ENCODE results near the gene POU6F2. TPM values are rescaled to one million over a fixed set of nuclear protein-coding genes. Genes with fewer than 3 reads are reported as not detected.

The POU6F2 gene
- 0.44 TPM for total RNA-seq
- long read RNA-seq, partial matches to known transcripts, result 0 of 2 reads
- long read RNA-seq, other reads (novel, unspliced or antisense), result 2 of 2 reads

DNA sequence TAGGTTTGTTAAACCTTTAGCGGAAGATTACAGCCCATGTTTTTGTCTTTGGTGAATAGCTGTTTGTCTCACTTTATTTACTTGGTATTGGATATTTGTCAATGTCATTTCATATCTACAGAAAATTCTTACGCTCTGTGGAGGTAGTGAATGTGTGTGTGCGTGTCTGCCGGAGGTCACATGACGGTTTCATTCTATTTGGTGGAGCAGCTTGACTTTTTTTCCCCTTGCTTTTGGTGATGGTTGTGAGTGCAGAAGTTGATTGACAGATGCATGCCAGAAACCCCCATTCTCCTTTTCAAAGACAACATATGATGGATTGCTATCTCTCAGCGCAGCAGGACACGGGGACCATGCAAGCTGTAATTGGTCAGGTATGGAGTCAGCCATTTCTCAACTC lies at the start of gene POU6F2:
POU6F2 (plus strand) TSS at position 225 of the 400 bp plus-strand sequence; CDS start at position 270, 45 bp downstream.
- Histone ChIP-seq H3K27me3 (ENCODE audit: low read depth) (peaks cover 93% of the 10 kb centered on the region), H3K4me3 (no peak within 1 kb of the TSS), H3K36me3 (no peaks in the 10 kb centered on the region), H3K9me3 (replicated peaks) (no peaks in the 10 kb centered on the region), H3K4me1 (peaks cover 5% of the 10 kb centered on the region), H3K27ac (replicated peaks) (no peak within 1 kb of the TSS)
- TF ChIP-seq, protein P1, sequence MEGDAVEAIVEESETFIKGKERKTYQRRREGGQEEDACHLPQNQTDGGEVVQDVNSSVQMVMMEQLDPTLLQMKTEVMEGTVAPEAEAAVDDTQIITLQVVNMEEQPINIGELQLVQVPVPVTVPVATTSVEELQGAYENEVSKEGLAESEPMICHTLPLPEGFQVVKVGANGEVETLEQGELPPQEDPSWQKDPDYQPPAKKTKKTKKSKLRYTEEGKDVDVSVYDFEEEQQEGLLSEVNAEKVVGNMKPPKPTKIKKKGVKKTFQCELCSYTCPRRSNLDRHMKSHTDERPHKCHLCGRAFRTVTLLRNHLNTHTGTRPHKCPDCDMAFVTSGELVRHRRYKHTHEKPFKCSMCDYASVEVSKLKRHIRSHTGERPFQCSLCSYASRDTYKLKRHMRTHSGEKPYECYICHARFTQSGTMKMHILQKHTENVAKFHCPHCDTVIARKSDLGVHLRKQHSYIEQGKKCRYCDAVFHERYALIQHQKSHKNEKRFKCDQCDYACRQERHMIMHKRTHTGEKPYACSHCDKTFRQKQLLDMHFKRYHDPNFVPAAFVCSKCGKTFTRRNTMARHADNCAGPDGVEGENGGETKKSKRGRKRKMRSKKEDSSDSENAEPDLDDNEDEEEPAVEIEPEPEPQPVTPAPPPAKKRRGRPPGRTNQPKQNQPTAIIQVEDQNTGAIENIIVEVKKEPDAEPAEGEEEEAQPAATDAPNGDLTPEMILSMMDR (IDR thresholded peaks at IDR 0.05; ENCODE audit: borderline replicate concordance), result no peak
- no peak for DNase-seq
- intact Hi-C loops (cut with micrococcal nuclease), result no loop called here

DNA sequence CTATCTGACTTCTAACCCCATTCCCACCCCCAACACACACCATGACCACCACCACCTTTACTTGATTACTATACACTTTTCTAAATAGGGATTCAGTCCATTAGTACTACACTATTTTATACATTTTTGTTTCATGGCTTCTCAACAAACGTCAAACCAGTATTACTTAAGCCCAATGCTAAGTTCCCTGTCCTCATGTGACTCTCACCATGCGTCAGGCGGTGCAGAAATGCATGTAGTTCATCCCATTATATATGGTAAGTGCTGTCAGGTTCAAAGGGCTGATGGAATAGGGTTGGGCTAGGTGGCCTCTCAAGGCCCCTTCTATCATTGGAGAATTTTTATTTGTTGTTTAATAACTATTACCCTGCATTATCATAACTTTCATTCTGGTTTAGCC lies 49.2 kb upstream of the POU6F2 start:
- no peaks in the 10 kb centered on the region for H3K27me3 ChIP-seq (ENCODE audit: low read depth)
- H3K4me3 ChIP-seq, result no peak overlapping the region
- H3K27ac ChIP-seq (replicated peaks), result no peak overlapping the region
- DNase-seq, result no peak
- intact Hi-C loops (cut with micrococcal nuclease), result no loop called here
- TF ChIP-seq, protein P1 (IDR thresholded peaks at IDR 0.05; ENCODE audit: borderline replicate concordance), result no peak
- H3K36me3 ChIP-seq, result no peaks in the 10 kb centered on the region
- H3K4me1 ChIP-seq, result no peaks in the 10 kb centered on the region
- no peaks in the 10 kb centered on the region for H3K9me3 ChIP-seq (replicated peaks)

GRCh38 chr7:38929460-38930171 lies 48.1 kb upstream of the POU6F2 start:
- H3K9me3 ChIP-seq (replicated peaks), result no peaks in the 10 kb centered on the region
- H3K4me3 ChIP-seq, result no peak overlapping the region
- intact Hi-C loops (cut with micrococcal nuclease), result loop anchor here (10.0 kb wide), 1 partner anchor 535 kb away; no protein-coding TSS in a partner anchor
- no peaks in the 10 kb centered on the region for H3K27me3 ChIP-seq (ENCODE audit: low read depth)
- DNase-seq, result no peak
- H3K36me3 ChIP-seq, result no peaks in the 10 kb centered on the region
- H3K27ac ChIP-seq (replicated peaks), result no peak overlapping the region
- TF ChIP-seq, protein P1 (IDR thresholded peaks at IDR 0.05; ENCODE audit: borderline replicate concordance), result no peak
- no peaks in the 10 kb centered on the region for H3K4me1 ChIP-seq

DNA sequence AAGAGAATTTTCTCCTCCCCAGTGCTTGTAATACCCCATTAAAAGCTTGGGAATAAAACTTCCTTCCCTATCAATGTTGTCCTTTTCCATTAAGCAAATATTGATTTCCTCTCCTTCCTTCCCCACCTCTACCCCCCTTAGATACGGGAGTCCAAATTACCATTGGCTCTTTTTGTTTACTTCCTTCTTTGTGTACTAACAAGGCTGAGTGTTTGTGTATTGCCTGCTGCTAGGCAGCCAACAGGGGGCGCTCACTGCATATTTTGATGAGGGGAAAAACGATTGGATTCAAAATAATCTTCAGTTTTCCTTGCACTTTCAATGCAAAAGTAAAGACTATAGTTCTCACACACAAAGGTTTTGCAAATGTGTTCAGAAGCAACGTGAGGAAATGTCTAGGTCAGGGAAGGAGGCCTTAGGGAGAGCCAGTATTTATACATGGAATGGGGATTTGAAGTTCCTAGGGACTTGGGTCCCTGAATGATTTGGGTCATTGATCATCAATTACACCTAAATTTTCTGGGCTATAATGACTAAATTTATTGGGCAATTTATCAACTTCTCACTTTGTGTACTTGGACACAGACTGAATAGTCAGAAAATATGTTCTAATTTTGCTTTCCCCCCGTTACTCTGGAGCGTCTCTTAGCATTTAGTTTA lies 45.1 kb upstream of the POU6F2 start:
- intact Hi-C loops (cut with micrococcal nuclease), result loop anchor here (10.0 kb wide), 1 partner anchor 532 kb away; no protein-coding TSS in a partner anchor
- no peak overlapping the region for H3K4me3 ChIP-seq
- no peaks in the 10 kb centered on the region for H3K4me1 ChIP-seq
- no peaks in the 10 kb centered on the region for H3K9me3 ChIP-seq (replicated peaks)
- TF ChIP-seq, protein P1 (IDR thresholded peaks at IDR 0.05; ENCODE audit: borderline replicate concordance), result peak; percentile 83
- no peak overlapping the region for H3K27ac ChIP-seq (replicated peaks)
- DNase-seq, result peak; percentile 34
- H3K36me3 ChIP-seq, result no peaks in the 10 kb centered on the region
- peaks cover 3% of the 10 kb centered on the region for H3K27me3 ChIP-seq (ENCODE audit: low read depth)

- Histone ChIP-seq H3K36me3 (no peaks in the 10 kb centered on the region), H3K9me3 (replicated peaks) (no peaks in the 10 kb centered on the region), H3K4me3 (no peak overlapping the region), H3K4me1 (no peaks in the 10 kb centered on the region), H3K27me3 (ENCODE audit: low read depth) (peaks cover 3% of the 10 kb centered on the region), H3K27ac (replicated peaks) (no peak overlapping the region)
- no peak for DNase-seq
- intact Hi-C loops (cut with micrococcal nuclease), result loop anchor here (10.0 kb wide), 1 partner anchor 531 kb away; no protein-coding TSS in a partner anchor
- TF ChIP-seq, protein P1 (IDR thresholded peaks at IDR 0.05; ENCODE audit: borderline replicate concordance), result no peak
Measured at GRCh38 chr7:38934051-38934450, 43.7 kb upstream of the POU6F2 start.
